ENCODE data around the gene ACOX1.
A peak's percentile ranks its signal among the peaks of the same experiment; 100 is the strongest.
"Not testable (repeated sequence)": the region's sequence is repeated elsewhere in the genome, so short reads cannot be mapped to it uniquely, and the experiment has no call there.

Gene ACOX1

GRCh38 chr17:75981019-75981615 lies 2.2 kb upstream of the ACOX1 start:
- no peak for DNase-seq (ENCODE audit: low read depth, low spot score)

GRCh38 chr17:75980188-75981018 lies 1.4 kb upstream of the ACOX1 start:
- no peak for DNase-seq (ENCODE audit: low read depth, low spot score)

- no peak for DNase-seq (ENCODE audit: low read depth, low spot score)
Observed at GRCh38 chr17:75979705-75980187, 780 bp upstream of the ACOX1 start.

GRCh38 chr17:75976175-75976848 lies 2.7 kb downstream of the ACOX1 start:
- no peak for DNase-seq (ENCODE audit: low read depth, low spot score)

- no peak for DNase-seq (ENCODE audit: low read depth, low spot score)
Observed at GRCh38 chr17:75975757-75976174, 3.2 kb downstream of the ACOX1 start.

- not testable (repeated sequence) for DNase-seq (ENCODE audit: low read depth, low spot score)
Observed at GRCh38 chr17:75975187-75975586, 3.8 kb downstream of the ACOX1 start.

GRCh38 chr17:75970626-75971025 lies 8.3 kb downstream of the ACOX1 start:
- DNase-seq (ENCODE audit: low read depth, low spot score) = no peak

- DNase-seq (ENCODE audit: low read depth, low spot score) = no peak
Observed at GRCh38 chr17:75970011-75970523, 8.9 kb downstream of the ACOX1 start.

- not testable (repeated sequence) for DNase-seq (ENCODE audit: low read depth, low spot score)
Observed at GRCh38 chr17:75969044-75969443, 9.9 kb downstream of the ACOX1 start.

GRCh38 chr17:75965468-75965867 lies 13.5 kb downstream of the ACOX1 start:
- no peak for DNase-seq (ENCODE audit: low read depth, low spot score)

GRCh38 chr17:75959839-75960511 lies 19.0 kb downstream of the ACOX1 start:
- no peak for DNase-seq (ENCODE audit: low read depth, low spot score)

GRCh38 chr17:75959051-75959838 lies 19.7 kb downstream of the ACOX1 start:
- DNase-seq (ENCODE audit: low read depth, low spot score) = no peak

GRCh38 chr17:75950855-75951554 lies 28.0 kb downstream of the ACOX1 start:
- no peak for DNase-seq (ENCODE audit: low read depth, low spot score)

- no peak for DNase-seq (ENCODE audit: low read depth, low spot score)
Observed at GRCh38 chr17:75950421-75950820, 28.5 kb downstream of the ACOX1 start.

GRCh38 chr17:75945211-75945610 lies 33.8 kb downstream of the ACOX1 start:
- DNase-seq (ENCODE audit: low read depth, low spot score) = no peak

- DNase-seq (ENCODE audit: low read depth, low spot score) = no peak
Observed at GRCh38 chr17:75943491-75943890, 35.5 kb downstream of the ACOX1 start.

GRCh38 chr17:75942473-75942872 lies 36.5 kb downstream of the ACOX1 start:
- DNase-seq (ENCODE audit: low read depth, low spot score) = no peak

- no peak for DNase-seq (ENCODE audit: low read depth, low spot score)
Observed at GRCh38 chr17:75941442-75941819, 37.5 kb downstream of the ACOX1 start.

- peak; percentile 85 for DNase-seq (ENCODE audit: low read depth, low spot score)
Observed at GRCh38 chr17:75940727-75941441, 38.1 kb downstream of the ACOX1 start, which contains the start of gene FBF1. Gene FBF1, minus strand, starts transcription at chr17:75941042. Its CDS starts 2,893 bp downstream, at chr17:75938149.
